Stimulated activated CD4-positive, alpha-beta T cell treated with anti-CD3 and anti-CD28 coated beads, Interleukin-12 subunit alpha, Interleukin-12 subunit beta, amount 100 ng/mL, for 48 hours (primary cell): ENCODE measurements around the gene LZTS3.
"Not testable (repeated sequence)": the region's sequence is repeated elsewhere in the genome, so short reads cannot be mapped to it uniquely, and the experiment has no call there.

ENCODE experiments used
- DNase-seq, 3 donors: peaks; one replicate each; pipeline ENCODE4 v3.0.0-alpha.2; 2020; ENCODE audit warnings: low read depth in 2 of 3, low spot score in 1 of 3

The LZTS3 gene

GRCh38 chr20:3135507-3136070 is 37.8 kb downstream of the LZTS3 start:
- no peak for DNase-seq

- no peak for DNase-seq
Observed at GRCh38 chr20:3134151-3134550, 39.2 kb downstream of the LZTS3 start.

GRCh38 chr20:3133155-3133554 is 40.2 kb downstream of the LZTS3 start:
- DNase-seq: no peak

- DNase-seq: no peak
Observed at GRCh38 chr20:3130051-3130600, 43.2 kb downstream of the LZTS3 start.

GRCh38 chr20:3129094-3129493 is 44.3 kb downstream of the LZTS3 start:
- DNase-seq: no peak

GRCh38 chr20:3128275-3128984 is 44.9 kb downstream of the LZTS3 start:
- no peak for DNase-seq

- DNase-seq: no peak
Observed at GRCh38 chr20:3126527-3126859, 46.9 kb downstream of the LZTS3 start.

GRCh38 chr20:3125776-3126526 is 47.4 kb downstream of the LZTS3 start:
- DNase-seq: not testable (repeated sequence)

- DNase-seq: not testable (repeated sequence)
Observed at GRCh38 chr20:3124773-3125560, 48.4 kb downstream of the LZTS3 start.

- DNase-seq: not testable (repeated sequence)
Observed at GRCh38 chr20:3124163-3124562, 49.2 kb downstream of the LZTS3 start.

GRCh38 chr20:3123542-3123941 is 49.8 kb downstream of the LZTS3 start:
- no peak for DNase-seq

GRCh38 chr20:3121955-3122610 is 51.3 kb downstream of the LZTS3 start:
- no peak for DNase-seq

GRCh38 chr20:3121271-3121911 is 52.0 kb downstream of the LZTS3 start:
- DNase-seq: no peak

GRCh38 chr20:3119044-3119443 is 54.3 kb downstream of the LZTS3 start:
- no peak for DNase-seq

- DNase-seq: peak in 1 of 3 donors; percentile 32
Observed at GRCh38 chr20:3117839-3118379, 55.4 kb downstream of the LZTS3 start.

- no peak for DNase-seq
Observed at GRCh38 chr20:3116341-3116740, 57.0 kb downstream of the LZTS3 start.

- no peak for DNase-seq
Observed at GRCh38 chr20:3115190-3116107, 57.9 kb downstream of the LZTS3 start.
